IMR-90 (cell line): ENCODE measurements around the gene P2RY2.

ENCODE experiments used
- BHLHE40 ChIP-seq: fragments of 150-350 bp; IDR thresholded peaks from 2 replicates; pipeline ENCODE4 v1.6.1; 2016; ENCODE audit warnings: mild to moderate bottlenecking, low read depth, low read length
- CHD1 ChIP-seq: IDR thresholded peaks from 2 replicates; pipeline ENCODE4 v1.6.1; 2012; ENCODE audit warnings: low read depth, low read length, improper control_type of control experiment
- MAFK ChIP-seq: IDR thresholded peaks from 2 replicates; pipeline ENCODE4 v1.6.1; 2012; ENCODE audit warnings: low read depth, low read length, improper control_type of control experiment
- MAZ ChIP-seq: IDR thresholded peaks from 2 replicates; pipeline ENCODE4 v1.6.1; 2012; ENCODE audit warnings: low read depth, mild to moderate bottlenecking, low read length, improper control_type of control experiment, moderate library complexity, borderline replicate concordance
- MXI1 ChIP-seq: IDR thresholded peaks from 2 replicates; pipeline ENCODE4 v1.6.1; 2012; ENCODE audit warnings: low read depth, mild to moderate bottlenecking, low read length, moderate library complexity, borderline replicate concordance
- POLR2A ChIP-seq: IDR thresholded peaks from 2 replicates; pipeline ENCODE4 v1.6.1; 2012; ENCODE audit warnings: mild to moderate bottlenecking, low read depth, low read length
- RAD21 ChIP-seq: IDR thresholded peaks from 2 replicates; pipeline ENCODE4 v1.6.1; 2012; ENCODE audit warnings: low read length, improper control_type of control experiment
- RCOR1 ChIP-seq: IDR thresholded peaks from 2 replicates; pipeline ENCODE4 v1.6.1; 2012; ENCODE audit warnings: mild to moderate bottlenecking, low read length, improper control_type of control experiment; ENCODE audit not compliant: insufficient replicate concordance
- SMC3 ChIP-seq: fragments of 150-350 bp; IDR thresholded peaks from 2 replicates; pipeline ENCODE4 v1.6.1; 2016; ENCODE audit warnings: low read depth, mild to moderate bottlenecking, antibody characterized with exemption, low read length, moderate library complexity
- TF ChIP-seq, protein P1 (sequence below): conservative IDR thresholded peaks from 2 replicates; pipeline ENCODE4 v1.5.1; 2012; ENCODE audit warnings: mild to moderate bottlenecking, low read depth, low read length, improper control_type of control experiment
- TF ChIP-seq, protein P2 (sequence below): fragments of 150-350 bp; IDR thresholded peaks from 2 replicates; pipeline ENCODE4 v1.6.1; 2016; ENCODE audit warnings: low read depth, mild to moderate bottlenecking, low read length, moderate library complexity, borderline replicate concordance
- TF ChIP-seq, protein P3 (sequence below): fragments of 150-350 bp; IDR thresholded peaks from 2 replicates; pipeline ENCODE4 v1.6.1; 2017; ENCODE audit warnings: mild to moderate bottlenecking, antibody characterized with exemption, low read length, low read depth

DNA sequence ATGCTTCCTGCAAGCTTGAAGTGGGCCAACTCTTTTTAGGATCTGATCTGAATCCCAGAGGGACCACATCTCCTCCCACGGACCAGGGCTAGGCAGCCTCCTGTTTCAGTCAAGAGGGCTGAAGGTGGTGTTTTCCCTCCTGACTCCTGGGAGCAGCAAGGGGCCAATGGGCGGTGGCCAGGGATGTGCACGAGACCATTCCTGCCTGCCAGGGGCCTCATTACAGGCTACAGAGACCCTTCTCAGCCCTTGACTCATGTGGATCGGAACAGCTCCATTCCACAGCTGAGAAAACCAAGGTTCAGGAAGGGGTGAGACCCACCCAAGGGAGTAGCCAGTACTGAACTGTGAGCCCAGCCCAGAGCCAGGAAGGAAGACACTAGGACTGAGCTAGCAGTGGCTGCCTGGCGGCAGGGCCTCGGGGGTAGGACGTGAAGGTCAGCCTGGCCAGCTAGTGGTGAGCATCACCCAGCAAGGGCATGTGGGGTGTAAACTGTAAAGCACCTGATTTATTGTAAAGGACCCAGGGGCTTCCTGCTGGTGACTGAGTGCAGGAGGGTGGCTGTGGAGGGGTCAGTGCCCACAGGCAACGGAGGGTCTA is 50.7 kb downstream of the P2RY2 start:
- TF ChIP-seq, protein P1, sequence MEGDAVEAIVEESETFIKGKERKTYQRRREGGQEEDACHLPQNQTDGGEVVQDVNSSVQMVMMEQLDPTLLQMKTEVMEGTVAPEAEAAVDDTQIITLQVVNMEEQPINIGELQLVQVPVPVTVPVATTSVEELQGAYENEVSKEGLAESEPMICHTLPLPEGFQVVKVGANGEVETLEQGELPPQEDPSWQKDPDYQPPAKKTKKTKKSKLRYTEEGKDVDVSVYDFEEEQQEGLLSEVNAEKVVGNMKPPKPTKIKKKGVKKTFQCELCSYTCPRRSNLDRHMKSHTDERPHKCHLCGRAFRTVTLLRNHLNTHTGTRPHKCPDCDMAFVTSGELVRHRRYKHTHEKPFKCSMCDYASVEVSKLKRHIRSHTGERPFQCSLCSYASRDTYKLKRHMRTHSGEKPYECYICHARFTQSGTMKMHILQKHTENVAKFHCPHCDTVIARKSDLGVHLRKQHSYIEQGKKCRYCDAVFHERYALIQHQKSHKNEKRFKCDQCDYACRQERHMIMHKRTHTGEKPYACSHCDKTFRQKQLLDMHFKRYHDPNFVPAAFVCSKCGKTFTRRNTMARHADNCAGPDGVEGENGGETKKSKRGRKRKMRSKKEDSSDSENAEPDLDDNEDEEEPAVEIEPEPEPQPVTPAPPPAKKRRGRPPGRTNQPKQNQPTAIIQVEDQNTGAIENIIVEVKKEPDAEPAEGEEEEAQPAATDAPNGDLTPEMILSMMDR = no peak
- TF ChIP-seq RCOR1 (no peak), BHLHE40 (no peak), POLR2A (no peak), MAZ (no peak), MXI1 (no peak), RAD21 (no peak), MAFK (no peak), SMC3 (no peak), CHD1 (no peak)
- TF ChIP-seq, protein P2, sequence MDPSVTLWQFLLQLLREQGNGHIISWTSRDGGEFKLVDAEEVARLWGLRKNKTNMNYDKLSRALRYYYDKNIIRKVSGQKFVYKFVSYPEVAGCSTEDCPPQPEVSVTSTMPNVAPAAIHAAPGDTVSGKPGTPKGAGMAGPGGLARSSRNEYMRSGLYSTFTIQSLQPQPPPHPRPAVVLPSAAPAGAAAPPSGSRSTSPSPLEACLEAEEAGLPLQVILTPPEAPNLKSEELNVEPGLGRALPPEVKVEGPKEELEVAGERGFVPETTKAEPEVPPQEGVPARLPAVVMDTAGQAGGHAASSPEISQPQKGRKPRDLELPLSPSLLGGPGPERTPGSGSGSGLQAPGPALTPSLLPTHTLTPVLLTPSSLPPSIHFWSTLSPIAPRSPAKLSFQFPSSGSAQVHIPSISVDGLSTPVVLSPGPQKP = no peak
- TF ChIP-seq, protein P3, sequence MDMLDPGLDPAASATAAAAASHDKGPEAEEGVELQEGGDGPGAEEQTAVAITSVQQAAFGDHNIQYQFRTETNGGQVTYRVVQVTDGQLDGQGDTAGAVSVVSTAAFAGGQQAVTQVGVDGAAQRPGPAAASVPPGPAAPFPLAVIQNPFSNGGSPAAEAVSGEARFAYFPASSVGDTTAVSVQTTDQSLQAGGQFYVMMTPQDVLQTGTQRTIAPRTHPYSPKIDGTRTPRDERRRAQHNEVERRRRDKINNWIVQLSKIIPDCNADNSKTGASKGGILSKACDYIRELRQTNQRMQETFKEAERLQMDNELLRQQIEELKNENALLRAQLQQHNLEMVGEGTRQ = no peak
